NCI-H2107 treated with DMSO at 0.1 percent for 48 hours (cell line): ENCODE results near the gene NR2F1-AS1.
"Not testable (repeated sequence)": the region's sequence is repeated elsewhere in the genome, so short reads cannot be mapped to it uniquely, and the experiment has no call there.

Experiments used
- DNase-seq: peaks from one replicate; lab custom pipeline; 2025; ENCODE audit not compliant: unreplicated experiment; lab: John Stamatoyannopoulos, UW

Gene NR2F1-AS1

DNA sequence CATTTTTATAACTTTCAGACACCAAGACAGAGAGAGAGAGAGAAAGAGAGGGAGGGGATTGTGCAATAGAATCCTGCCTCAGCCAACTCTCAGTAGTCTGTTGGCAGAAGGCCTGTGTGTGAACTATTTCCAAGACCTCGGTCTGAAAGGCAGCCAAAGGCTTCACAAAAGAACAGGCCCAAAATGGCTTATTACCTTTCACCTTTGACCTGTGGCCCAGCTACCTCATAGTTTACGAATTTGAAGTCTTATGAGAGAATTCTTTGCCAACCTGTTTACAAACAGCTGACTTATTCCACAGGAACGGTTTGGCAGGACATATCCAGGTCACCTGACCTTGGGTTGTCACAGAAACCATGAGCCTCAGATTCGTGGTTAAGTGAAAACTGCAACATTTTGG is 48.6 kb downstream of the NR2F1-AS1 start:
- no peak for DNase-seq

DNA sequence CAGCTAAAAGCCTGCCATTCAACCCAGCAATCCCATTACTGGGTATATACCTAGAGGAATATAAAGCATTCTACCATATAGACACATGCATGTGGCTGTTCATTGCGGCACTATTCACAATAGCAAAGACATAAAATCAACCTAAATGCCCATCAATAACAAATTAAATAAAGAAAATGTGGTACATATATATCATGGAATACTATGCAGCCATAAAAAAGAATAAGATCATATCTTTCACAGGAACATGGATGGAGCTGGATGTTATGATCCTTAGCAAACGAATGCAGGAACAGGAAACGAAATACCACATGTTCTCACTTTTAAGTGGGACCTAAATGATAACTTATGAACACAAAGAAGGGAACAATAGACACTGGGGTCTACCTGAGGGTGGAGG is 59.2 kb downstream of the NR2F1-AS1 start:
- not testable (repeated sequence) for DNase-seq

DNA sequence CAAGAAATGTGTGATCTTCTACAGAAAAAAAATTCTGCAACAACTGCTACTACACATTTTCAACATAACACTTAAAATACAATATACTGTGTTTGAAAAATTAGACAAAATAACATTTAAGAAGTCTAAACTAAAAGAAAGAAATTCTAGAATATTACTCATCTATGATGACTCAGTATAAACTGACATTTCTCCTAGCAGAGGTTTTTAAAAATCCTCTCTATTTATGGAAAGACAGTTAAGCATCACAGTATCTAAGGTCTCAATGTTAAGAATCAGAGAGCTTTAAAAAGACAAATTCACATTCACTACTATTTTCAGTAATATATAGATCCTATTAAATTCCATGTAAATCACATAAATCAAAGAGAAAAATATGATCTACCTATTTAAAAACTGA is 61.3 kb downstream of the NR2F1-AS1 start:
- no peak for DNase-seq

DNA sequence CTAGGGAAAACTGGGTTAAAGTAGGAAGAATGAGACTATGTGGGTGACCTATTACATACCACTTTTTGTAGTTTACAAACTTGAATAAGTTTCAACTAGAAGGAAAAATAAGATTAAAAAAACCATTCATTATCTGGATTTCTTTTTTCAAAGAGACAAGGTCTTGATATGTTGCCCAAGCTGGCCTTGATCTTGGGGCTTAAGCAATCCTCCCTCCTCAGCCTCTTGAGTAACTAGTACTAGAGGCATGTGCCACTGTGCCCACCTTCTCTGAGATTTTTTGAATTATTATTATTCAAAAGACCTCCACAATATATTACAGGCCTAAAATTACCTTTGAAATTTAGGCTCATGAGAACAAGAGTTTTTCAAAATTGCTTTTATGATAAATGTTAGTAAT is 63.2 kb downstream of the NR2F1-AS1 start:
- DNase-seq: no peak

DNA sequence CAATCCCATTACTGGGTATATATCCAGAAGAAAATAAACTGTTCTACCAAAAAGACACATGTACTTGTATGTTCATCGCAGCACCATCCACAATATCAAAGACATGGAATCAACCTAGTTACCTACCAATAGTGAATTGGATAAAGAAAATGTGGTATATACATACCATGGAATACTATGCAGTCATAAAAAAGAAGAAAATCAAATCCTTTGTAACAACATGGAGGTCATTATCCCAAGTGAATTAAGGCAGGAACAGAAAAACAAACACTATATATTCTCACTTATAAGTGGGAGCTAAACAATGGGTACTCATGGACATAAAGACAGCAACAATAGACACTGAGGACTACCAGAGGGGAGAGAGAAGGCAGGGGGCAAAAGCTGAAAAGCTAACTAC is 67.7 kb downstream of the NR2F1-AS1 start:
- DNase-seq: no peak

DNA sequence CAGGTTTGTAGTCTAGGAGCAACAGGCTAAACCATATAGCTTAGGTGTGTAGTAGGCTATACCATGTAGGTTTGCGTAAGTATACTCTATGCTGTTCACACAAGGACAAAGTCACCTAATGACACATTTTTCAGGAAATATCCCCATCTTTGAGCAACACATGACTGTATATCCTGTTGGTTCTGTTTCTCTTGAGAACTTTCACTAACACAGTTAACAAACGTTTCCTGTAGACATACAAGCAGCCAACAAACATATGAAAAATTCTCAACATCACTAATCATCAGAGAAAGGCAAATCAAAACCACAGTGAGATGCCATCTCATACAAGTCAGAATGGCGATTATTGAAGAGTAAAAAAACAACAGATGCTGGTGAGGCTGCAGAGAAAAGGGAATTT is 68.2 kb downstream of the NR2F1-AS1 start:
- DNase-seq: no peak

DNA sequence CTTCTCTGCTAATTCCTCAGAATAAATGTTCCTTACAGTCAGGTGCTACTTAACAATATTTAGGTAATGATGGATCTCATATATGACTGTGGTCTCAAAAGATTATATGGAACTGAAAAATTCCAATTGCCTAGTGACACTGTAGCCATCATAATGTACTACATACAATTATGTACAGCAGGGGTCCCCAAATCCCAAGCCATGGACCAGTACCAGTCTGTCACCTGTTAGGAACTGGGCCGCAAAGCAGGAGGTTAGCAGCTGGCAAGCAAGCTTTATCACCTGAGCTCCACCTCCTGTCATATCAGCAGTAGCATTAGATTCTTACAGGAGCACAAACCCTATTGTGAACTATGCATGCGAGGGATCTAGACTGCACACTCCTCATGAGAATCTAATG is 69.6 kb downstream of the NR2F1-AS1 start:
- no peak for DNase-seq

DNA sequence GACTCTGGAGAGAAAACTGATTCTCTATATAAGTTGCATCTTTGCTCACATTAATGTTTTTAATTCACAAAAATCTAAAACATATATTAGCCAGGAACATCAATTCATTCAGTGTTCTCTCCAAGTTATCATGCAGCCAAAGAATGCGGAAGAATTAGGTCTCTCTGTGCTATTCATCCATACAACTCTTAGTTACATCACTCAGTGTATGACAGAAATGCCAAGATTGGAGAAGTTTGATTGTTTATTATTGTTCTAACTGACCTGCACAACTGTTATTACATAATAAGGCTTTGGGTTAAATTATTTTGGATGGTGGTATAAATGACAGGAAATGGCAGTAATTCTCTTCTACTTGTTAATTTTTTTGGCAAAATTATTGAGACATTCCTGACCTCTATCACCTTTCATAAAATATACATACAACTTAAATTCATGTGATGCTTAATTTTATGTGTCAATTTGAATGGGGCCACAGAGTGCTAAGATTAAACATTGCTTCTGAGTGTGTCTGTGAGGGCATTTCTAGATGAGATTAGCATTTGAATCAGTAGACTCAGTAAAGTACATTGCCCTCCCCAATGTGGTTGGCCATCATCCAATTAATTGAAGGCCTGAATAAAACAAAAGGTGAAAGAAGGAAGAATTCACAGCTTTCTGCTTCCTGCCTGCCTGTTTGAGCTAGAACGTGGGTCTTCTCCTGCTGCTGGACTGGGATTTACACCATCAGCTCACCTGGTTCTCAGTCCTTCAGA is 70.2 kb downstream of the NR2F1-AS1 start:
- DNase-seq: no peak

DNA sequence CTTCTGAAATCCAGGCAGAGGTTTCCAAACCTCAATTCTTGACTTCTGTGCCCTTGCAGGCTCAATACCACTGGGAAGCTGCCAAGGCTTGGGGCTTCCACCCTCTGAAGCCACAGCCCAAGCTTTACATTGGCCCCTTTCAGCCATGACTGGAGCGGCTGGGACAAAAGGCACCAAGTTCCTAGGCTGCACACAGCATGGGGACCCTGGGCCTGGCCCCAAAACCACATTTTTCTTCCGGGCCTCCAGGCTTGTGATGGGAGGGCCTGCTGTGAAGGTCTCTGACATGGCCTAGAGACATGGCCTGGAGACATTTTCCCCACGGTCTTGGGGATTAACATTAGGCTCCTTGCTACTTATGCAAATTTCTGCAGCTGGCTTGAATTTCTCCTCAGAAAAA is 75.5 kb downstream of the NR2F1-AS1 start:
- not testable (repeated sequence) for DNase-seq

DNA sequence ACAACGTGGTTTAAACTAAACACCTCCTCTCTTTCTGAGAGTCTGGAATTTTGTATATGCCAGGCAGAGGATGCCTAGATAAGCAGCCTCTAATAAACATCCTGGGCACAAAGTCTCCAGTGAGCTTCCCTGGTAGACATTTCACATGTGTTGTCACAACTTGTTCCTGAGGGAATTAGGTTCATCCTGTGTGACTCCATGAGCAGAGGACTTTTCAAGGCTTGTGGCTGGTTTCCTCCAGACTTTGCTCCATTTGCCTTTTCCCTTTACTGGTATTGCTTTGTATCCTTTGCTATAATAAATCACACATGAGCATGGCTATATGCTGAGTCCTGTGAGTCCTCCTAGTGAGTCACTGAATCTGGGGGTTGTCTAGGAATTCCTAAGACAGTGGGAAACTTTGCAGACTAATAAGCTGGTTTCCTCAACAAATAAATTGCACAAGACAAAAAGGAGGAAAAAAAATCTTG is 77.4 kb downstream of the NR2F1-AS1 start:
- DNase-seq: no peak

DNA sequence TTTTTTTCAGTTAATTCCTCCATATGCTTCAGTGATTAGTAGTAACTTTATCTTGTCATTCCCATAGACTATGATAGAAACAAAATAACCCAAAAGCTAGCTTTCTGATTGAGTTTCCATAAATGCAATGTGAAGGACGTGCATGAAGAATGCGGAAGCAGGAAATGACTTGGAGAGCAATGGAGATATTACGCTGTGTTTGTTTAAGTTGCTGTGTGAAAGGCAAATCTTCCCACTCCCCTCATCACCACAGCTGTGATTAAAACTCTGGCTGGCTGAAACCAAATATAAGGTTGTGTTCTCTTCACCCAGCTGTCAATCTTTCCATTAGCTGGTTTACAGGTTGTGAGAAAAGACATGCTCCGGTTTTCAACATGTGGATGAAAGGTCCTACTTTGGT is 83.9 kb downstream of the NR2F1-AS1 start:
- DNase-seq: no peak

DNA sequence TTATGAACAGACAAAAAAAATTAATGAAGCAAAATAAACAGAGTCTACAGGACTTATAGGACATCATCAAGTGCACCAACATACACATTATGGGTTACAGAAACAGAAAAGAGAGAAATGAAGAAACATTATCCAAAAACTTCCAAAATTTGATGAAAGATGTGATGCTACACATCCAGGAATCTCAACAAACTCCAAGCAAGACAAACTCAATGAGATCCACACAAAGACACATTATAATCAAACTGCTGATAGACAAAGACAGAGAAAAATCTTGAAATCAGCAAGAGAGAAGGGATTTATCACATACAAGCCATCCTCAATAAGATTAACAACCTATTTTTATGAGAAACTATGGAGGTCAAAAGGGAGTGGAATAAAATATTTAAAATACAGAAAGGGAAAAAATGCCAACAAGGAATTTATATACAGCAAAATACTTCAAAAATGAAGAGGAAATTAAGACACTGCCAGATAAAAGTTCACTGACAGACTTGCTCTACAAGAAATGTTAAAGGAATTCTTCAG is 101.0 kb downstream of the NR2F1-AS1 start:
- DNase-seq: no peak

DNA sequence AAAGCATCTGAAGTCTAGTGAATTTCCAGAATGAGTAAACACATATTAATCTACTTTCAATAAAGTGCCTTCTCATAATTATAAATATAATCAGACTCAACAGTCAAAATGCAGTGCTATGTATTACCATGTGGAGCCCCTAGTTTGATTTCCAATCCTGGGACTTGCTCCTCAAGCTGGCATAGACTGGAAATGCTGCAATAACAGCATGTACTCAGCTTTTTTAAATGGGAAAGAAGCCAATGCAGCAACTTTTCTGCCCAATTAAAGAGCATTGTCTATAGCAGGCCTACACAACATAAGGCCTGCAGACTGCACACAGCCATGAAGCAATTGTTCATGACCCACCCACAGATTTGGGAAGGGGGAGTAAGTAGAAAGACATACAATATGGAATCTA is 103.2 kb downstream of the NR2F1-AS1 start:
- DNase-seq: no peak

DNA sequence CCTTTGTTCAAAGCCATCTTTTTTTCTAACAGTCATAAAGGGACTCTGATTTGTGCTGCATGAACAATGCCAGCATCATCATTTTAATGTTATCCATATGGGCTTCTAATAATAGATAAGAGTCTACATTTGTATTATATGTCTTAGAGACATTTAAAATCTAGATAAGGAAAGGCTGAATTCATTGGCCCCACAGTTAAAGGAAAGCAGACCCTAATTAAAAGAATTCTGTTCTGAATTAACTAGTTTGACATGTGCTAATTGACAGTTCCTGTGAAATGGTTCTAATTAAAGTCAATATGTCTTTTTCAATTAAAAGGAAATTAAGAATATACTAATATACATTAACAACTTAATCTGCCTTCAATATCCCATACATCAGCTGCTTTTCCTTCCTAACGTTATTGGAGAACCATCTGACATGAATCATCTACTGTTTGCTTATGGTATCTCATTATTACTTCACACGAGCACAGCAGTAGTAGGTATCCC is 104.7 kb downstream of the NR2F1-AS1 start:
- DNase-seq: no peak

DNA sequence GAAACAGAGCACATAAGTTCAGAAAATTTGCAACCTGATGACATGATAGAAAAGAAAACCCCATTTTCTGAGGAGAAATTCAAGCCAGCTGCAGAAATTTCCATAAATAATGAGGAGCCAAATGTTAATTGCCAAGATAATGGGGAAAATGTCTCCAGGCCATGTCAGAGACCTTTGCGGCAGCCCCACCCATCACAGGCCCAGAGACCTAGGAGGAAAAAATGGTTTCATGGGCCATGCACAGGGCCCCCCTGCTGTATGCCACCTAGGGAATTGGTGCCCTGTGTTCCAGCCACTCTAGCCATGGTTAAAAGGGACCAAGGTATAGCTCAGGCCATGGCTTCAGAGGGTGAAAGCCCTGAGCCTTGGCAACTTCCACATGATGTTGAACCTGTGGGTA is 118.1 kb downstream of the NR2F1-AS1 start:
- no peak for DNase-seq

DNA sequence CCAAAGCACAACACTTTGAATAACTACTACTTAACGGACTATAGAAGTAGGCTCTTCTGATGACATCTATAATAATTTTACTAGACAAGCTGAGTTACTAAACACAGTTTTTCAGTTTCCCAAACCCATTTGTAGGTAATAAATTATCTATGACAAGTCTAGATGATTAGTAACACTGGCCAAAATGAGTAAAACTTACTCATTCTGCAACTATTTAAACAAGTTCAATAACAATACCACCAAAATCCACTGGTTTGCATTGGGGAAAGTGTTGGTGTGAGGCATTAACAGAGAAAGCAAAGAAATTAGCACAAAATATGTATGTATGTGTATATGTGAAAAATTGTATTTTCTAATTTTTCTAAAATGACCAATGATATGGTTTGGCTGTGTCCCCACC is 119.3 kb downstream of the NR2F1-AS1 start:
- no peak for DNase-seq

DNA sequence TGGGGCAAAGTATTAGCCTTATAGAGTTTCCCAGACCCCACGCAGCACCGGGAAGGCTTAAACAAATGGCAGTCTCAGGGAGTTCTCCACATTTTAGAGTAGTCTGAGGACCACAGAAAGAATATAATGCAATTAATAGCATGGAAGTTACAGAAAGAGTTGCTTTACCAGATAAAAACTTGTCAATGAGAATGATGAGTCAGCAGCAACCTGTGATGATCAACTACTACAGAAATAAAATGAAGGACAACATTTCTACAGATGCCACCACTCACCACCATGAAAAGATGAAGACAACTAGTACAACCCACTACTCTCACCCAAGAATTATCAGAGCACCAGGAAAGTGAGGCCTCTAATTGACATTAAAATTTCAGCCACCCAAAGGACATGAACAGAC is 120.7 kb downstream of the NR2F1-AS1 start:
- no peak for DNase-seq

DNA sequence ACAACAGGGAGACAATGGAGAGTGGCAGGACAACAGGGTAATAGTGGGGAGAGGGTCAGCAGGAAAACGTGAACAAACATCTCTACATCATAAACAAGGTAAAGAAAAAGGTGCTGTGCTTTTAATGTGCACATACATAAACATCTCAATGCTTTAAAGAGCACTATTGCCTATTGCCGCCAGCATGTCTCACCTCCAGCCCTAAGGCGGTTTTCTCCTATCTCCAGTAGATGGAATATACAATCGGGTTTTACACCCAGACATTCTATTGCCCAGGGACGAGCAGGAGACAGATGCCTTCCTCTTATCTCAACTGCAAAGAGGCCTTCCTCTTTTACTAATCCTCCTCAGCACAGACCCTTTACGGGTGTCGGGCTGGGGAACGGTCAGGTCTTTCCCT is 124.2 kb downstream of the NR2F1-AS1 start:
- DNase-seq: not testable (repeated sequence)

DNA sequence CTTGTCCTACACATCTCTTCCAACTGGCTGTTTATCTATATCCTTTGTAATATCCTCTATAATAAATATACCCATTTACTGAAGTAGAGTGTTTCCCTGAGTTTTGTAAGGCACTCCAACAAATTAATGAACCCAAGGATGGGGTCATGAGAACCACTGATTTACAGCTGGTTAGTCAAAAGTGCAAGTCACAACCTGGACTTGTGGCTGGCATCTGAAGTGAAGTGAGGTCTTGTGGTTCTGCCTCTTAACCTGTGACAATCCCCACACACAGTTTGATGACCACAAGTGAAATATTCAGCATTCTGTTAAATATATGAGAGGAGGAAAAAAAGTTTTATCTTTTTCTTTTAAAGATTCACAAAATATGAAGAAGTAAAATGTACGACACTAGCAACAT is 126.1 kb downstream of the NR2F1-AS1 start:
- no peak for DNase-seq

DNA sequence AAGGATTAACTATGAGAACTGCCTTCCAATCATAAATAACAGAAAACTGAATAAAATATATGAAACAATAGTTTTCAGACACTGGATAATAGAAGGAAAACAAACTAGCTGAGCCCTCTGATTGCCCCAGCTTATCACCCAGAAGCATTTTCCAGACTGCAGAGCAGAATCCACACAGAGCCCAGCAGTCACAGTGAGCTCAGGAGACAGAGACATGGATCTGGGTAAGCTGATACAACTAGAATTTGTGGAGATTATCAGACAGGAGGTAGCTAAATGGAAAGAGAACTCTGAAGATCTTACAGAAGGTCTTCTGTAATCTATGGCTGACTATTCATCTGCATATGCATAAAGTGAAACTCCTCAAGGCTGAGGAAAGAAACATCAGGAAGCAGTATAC is 128.8 kb downstream of the NR2F1-AS1 start:
- no peak for DNase-seq

DNA sequence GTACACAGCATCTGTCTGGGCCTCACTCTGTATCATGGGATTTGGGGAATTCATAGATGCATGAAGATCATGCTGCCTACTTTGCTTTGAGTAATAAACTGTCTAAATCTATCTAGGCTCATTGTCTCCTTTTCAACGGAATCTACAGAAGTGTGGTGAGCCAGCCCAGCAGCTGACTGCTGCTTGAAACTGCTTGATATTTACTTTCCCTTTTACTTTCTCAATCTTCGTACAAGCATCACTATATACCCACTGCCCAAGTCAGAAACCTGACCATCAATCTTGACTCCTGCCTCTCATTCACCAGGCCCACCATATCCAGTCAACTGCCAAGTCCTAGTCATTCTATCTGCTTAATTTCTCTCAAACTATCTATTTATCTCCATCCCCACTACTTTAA is 142.9 kb downstream of the NR2F1-AS1 start:
- no peak for DNase-seq

DNA sequence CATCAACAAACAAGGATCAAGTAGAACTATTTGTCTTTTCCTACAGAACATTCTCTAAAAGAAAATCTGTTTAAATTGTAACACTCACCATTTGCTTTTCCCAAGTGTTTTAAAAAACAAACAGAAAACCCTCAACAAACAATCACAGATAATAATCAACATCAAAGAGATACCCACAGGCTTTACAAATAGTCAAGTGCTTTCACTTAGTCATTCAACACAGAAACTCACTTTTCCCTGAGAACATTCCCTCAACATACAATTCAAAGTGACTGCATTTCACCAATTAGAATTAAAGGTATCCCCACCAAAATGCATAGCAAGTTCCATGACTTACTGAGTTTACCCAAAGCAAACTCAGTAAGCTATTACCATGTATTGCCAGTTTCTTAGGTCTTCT is 144.9 kb downstream of the NR2F1-AS1 start:
- DNase-seq: no peak

DNA sequence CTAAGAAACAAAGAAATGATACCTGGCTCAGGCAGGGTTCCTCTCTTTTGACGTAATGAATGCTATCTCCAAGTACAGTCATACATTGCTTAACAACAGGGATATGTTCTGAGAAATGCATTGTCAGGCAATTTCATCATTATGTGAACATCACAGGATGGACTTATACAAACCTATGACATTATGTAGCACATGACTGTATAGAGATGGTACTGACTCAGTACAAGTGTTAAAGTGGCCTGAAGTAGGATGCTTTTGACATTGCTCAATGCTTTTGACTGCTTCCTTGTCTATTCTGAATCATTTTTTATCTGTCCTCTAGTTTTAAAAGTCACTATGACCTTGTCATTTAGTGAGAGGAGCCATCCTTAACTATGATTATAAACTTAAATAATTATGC is 147.6 kb downstream of the NR2F1-AS1 start:
- no peak for DNase-seq
